HG03432 (cell line): Measurements from ENCODE around the gene CISD3.

ENCODE experiments used
- ATAC-seq: cut with Tn5 transposase; IDR thresholded peaks from one replicate; pipeline ENCODE4 v1.9.1; 2021; ENCODE audit warnings: mild to moderate bottlenecking, moderate library complexity; ENCODE audit not compliant: unreplicated experiment

Gene CISD3

GRCh38 chr17:38766341-38766740 is 36.2 kb downstream of the CISD3 start:
- no peak for ATAC-seq

- ATAC-seq = no peak
Observed at GRCh38 chr17:38768417-38768816, 38.3 kb downstream of the CISD3 start.

- no peak for ATAC-seq
Observed at GRCh38 chr17:38773258-38773657, 43.1 kb downstream of the CISD3 start.

- ATAC-seq = no peak
Observed at GRCh38 chr17:38777641-38778250, 47.6 kb downstream of the CISD3 start.

GRCh38 chr17:38779965-38780752 is 50.0 kb downstream of the CISD3 start:
- ATAC-seq = no peak

GRCh38 chr17:38783227-38783626 is 53.1 kb downstream of the CISD3 start:
- no peak for ATAC-seq
